MCF 10A (cell line): ENCODE data around the gene ZDHHC9. TPM values are rescaled to one million over a fixed set of nuclear protein-coding genes. Genes with fewer than 3 reads are reported as not detected.

Experiments
- BruUV-seq: library from RNA; stranded (reverse); fragments of 400-500 nt; replicated peaks from 2 replicates; lab custom pipeline; 2021; lab: Mats Ljungman, UMichigan
- CTCF ChIA-PET: fragments of 300-600 bp; sonication (Branson Sonifier 250); formaldehyde crosslinking; extraction: SDS; loops from one replicate; lab custom pipeline; 2021; ENCODE audit warnings: antibody characterized with exemption, inconsistent platforms; lab: Yijun Ruan, JAX
- POLR2A ChIA-PET: fragments of 300-600, 350-650 bp; sonication (Branson Sonifier 250); formaldehyde crosslinking; extraction: SDS; loops from one replicate; lab custom pipeline; 2020; ENCODE audit warnings: antibody characterized with exemption, inconsistent platforms; lab: Yijun Ruan, JAX
- DNase-seq: peaks from one replicate; pipeline ENCODE4 v3.0.0-alpha.2; 2018; ENCODE audit not compliant: unreplicated experiment
- H3K27ac Mint-ChIP-seq: one replicate; pipeline ENCODE4 v1.8.0; 2022; ENCODE audit warnings: mild to moderate bottlenecking, low read depth, mixed read lengths; ENCODE audit not compliant: unreplicated experiment
- H3K27me3 Mint-ChIP-seq: one replicate; pipeline ENCODE4 v1.8.0; 2022; ENCODE audit warnings: mixed read lengths; ENCODE audit not compliant: insufficient read depth, unreplicated experiment
- H3K36me3 Mint-ChIP-seq: one replicate; pipeline ENCODE4 v1.8.0; 2022; ENCODE audit warnings: mild to moderate bottlenecking, moderate library complexity, mixed read lengths; ENCODE audit not compliant: insufficient read depth, unreplicated experiment
- H3K4me1 Mint-ChIP-seq: one replicate; pipeline ENCODE4 v1.8.0; 2022; ENCODE audit warnings: mixed read lengths; ENCODE audit not compliant: insufficient read depth, unreplicated experiment
- H3K4me3 Mint-ChIP-seq: one replicate; pipeline ENCODE4 v1.8.0; 2022; ENCODE audit warnings: mild to moderate bottlenecking, moderate library complexity, mixed read lengths; ENCODE audit not compliant: unreplicated experiment
- H3K9me3 Mint-ChIP-seq: one replicate; pipeline ENCODE4 v1.8.0; 2022; ENCODE audit warnings: mixed read lengths; ENCODE audit not compliant: unreplicated experiment
- CTCF ChIP-seq: fragments of 200-600 bp; IDR thresholded peaks from one replicate; pipeline ENCODE4 v1.8.0; 2022; ENCODE audit warnings: antibody characterized with exemption, mild to moderate bottlenecking; ENCODE audit not compliant: unreplicated experiment
- intact Hi-C: fragments of 100-400 bp; cut with micrococcal nuclease; formaldehyde crosslinking; loops from 2 replicates; pipeline ENCODE4 v1.14.1; 2022
- total RNA-seq: library from RNA; stranded (reverse); gene quantifications from 2 replicates; pipeline ENCODE4 v1.2.3, GENCODE V29; 2022

Gene ZDHHC9
- total RNA-seq, 1 experiment from 2014 or later: 30.6 TPM

- H3K27me3 Mint-ChIP-seq: peaks cover 8% of the 10 kb centered on the region
- H3K4me3 Mint-ChIP-seq: no peak overlapping the region
- H3K9me3 Mint-ChIP-seq: no peaks in the 10 kb centered on the region
- POLR2A ChIA-PET: interaction anchor here (0.5 kb wide), 1 partner anchor 1171 kb away, joined by 3 read pairs; no protein-coding TSS in a partner anchor
- CTCF ChIA-PET: interaction anchor here (0.7 kb wide), 1 partner anchor 8 kb away, joined by 4 read pairs; no protein-coding TSS in a partner anchor
- intact Hi-C loops: no loop called here
- no peak for DNase-seq
- no peak for TF ChIP-seq CTCF
- no peak overlapping the region for H3K27ac Mint-ChIP-seq
- no TSS peak for BruUV-seq
- H3K36me3 Mint-ChIP-seq: no peaks in the 10 kb centered on the region
- H3K4me1 Mint-ChIP-seq: no peaks in the 10 kb centered on the region
Observed at GRCh38 chrX:129769467-129770154, 74.1 kb downstream of the ZDHHC9 start.

DNA sequence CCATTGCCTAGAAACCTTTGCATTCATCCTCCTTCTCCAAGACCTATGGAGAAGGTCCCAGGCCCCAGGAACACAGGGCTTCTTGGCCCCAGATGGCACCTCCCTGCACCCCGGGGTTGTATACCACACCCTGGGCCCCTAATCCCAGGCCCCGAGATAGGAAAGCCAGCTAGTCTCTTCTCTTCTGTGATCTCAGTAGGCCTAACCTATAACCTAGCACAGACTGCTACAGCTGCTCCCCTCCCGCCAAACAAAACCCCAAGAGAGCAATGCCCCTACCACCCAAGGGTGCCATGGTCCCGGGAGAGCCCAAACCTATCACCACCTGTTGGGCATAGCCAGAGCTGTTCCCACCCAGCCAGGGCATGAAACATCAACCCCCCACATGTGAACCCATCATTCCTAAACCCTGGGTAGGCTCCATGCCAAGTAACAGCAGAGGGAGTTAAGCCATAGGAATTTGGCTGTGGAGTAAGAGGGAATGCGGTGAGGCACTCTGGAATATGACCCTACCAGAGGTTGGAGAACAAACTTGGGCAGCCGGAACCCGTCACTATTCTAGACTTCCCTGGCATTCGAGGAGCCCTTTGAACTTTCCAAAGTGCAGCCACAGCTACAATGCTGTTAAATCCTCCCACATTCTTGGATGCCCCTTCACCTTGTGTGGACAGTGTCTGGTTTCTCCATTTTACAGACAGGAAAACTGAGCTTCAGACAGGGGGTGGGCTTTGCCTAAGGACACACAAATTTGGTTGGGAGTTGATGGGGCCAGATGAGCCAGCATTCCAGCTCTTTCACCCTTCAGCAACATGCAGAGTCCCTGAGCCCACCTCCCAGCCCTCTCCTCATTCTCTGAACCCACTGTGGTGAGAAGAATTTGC is 74.9 kb downstream of the ZDHHC9 start:
- H3K9me3 Mint-ChIP-seq: no peaks in the 10 kb centered on the region
- no peak overlapping the region for H3K4me3 Mint-ChIP-seq
- ChIA-PET CTCF (interaction anchor here (0.7 kb wide), 1 partner anchor 114 kb away, joined by 3 read pairs; the partner anchor contains the start of gene APLN), POLR2A (no interaction called here)
- no peaks in the 10 kb centered on the region for H3K4me1 Mint-ChIP-seq
- peaks cover 8% of the 10 kb centered on the region for H3K27me3 Mint-ChIP-seq
- DNase-seq: no peak
- intact Hi-C loops: no loop called here
- TF ChIP-seq CTCF: no peak
- H3K36me3 Mint-ChIP-seq: no peaks in the 10 kb centered on the region
- no peak overlapping the region for H3K27ac Mint-ChIP-seq
- no TSS peak for BruUV-seq

DNA sequence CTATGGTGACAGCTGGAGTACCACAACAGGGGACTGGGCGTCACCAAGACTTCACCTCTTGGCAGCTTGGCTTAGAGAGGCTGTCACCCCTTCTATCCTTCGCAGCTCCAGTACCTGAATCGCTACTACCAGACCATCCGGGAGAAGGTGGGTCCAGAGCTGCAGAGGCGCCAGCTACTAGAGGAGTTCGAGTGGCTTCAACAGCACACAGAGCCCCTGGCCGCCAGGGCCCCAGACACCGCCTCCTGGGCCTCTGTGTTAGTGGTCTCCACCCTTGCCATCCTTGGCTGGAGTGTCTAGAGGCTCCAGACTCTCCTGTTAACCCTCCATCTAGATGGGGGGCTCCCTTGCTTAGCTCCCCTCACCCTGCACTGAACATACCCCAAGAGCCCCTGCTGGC is 75.5 kb downstream of the ZDHHC9 start:
- intact Hi-C loops: no loop called here
- no peak for TF ChIP-seq CTCF
- ChIA-PET POLR2A (no interaction called here), CTCF (interaction anchor here (0.7 kb wide), 1 partner anchor 114 kb away, joined by 3 read pairs; the partner anchor contains the start of gene APLN)
- H3K36me3 Mint-ChIP-seq: no peaks in the 10 kb centered on the region
- peaks cover 8% of the 10 kb centered on the region for H3K27me3 Mint-ChIP-seq
- H3K9me3 Mint-ChIP-seq: no peaks in the 10 kb centered on the region
- H3K4me1 Mint-ChIP-seq: no peaks in the 10 kb centered on the region
- no TSS peak for BruUV-seq
- DNase-seq: no peak
- no peak overlapping the region for H3K4me3 Mint-ChIP-seq
- no peak overlapping the region for H3K27ac Mint-ChIP-seq

DNA sequence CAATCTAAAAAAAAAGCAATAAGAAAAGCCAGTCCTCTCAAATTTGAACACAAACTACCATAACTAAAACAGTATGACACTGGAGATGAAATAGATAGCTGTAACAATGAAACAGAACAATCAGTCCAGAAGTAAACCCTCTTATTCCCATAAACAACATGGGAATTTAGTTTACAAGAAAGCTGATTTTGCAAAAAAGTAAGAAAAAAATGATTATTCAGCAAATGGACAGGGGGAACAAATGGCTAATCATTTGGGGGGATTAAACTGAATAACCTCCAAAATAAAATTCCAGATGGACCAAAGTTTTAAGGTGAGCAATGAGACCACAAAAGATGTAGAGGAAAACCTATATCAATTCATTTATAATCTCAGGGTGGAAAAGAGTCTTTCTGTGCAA is 80.0 kb downstream of the ZDHHC9 start:
- Mint-ChIP-seq H3K36me3 (no peaks in the 10 kb centered on the region), H3K4me3 (no peak overlapping the region), H3K27me3 (peaks cover 8% of the 10 kb centered on the region), H3K9me3 (no peaks in the 10 kb centered on the region), H3K4me1 (no peaks in the 10 kb centered on the region), H3K27ac (no peak overlapping the region)
- no TSS peak for BruUV-seq
- DNase-seq: no peak
- TF ChIP-seq CTCF: no peak
- intact Hi-C loops: no loop called here
- POLR2A ChIA-PET: interaction anchor here (0.6 kb wide), 1 partner anchor 89 kb away, joined by 3 read pairs; no protein-coding TSS in a partner anchor
- CTCF ChIA-PET: interaction anchor here (1.4 kb wide), 1 partner anchor 10 kb away, joined by 5 read pairs; no protein-coding TSS in a partner anchor
